MG63 (cell line): ENCODE results near the gene ATP6V1G2. TPM values are rescaled to one million over a fixed set of nuclear protein-coding genes. Genes with fewer than 3 reads are reported as not detected.
"Not testable (repeated sequence)": the region's sequence is repeated elsewhere in the genome, so short reads cannot be mapped to it uniquely, and the experiment has no call there.

Source experiments
- DNase-seq: peaks from one replicate; pipeline ENCODE4 v3.0.0-alpha.2; 2020
- H3K27me3 ChIP-seq: fragments of 250-450 bp; sonication (Bioruptor Pico); 2 replicates; pipeline ENCODE4 v1.5.1; 2020; ENCODE audit warnings: mild to moderate bottlenecking, moderate library complexity
- H3K36me3 ChIP-seq: fragments of 250-450 bp; sonication (Bioruptor Pico); 2 replicates; pipeline ENCODE4 v1.5.1; 2020; ENCODE audit warnings: mild to moderate bottlenecking, moderate library complexity
- H3K4me3 ChIP-seq: fragments of 250-450 bp; sonication (Bioruptor Pico); 2 replicates; pipeline ENCODE4 v1.5.1; 2020; ENCODE audit warnings: mild to moderate bottlenecking, moderate library complexity
- H3K9me3 ChIP-seq: fragments of 250-450 bp; sonication (Bioruptor Pico); 2 replicates; pipeline ENCODE4 v1.5.1; 2020; ENCODE audit warnings: mild to moderate bottlenecking, moderate library complexity
- total RNA-seq: library from RNA; depleted of rRNA; stranded (reverse); fragments of >200 nt; shearing (Covaris generic); gene quantifications from 2 replicates; pipeline ENCODE4 v1.2.3, GENCODE V29; 2014; ENCODE audit warnings: low replicate concordance

The ATP6V1G2 gene
- total RNA-seq, 1 experiment from 2014 or later: 2.1 TPM

DNA sequence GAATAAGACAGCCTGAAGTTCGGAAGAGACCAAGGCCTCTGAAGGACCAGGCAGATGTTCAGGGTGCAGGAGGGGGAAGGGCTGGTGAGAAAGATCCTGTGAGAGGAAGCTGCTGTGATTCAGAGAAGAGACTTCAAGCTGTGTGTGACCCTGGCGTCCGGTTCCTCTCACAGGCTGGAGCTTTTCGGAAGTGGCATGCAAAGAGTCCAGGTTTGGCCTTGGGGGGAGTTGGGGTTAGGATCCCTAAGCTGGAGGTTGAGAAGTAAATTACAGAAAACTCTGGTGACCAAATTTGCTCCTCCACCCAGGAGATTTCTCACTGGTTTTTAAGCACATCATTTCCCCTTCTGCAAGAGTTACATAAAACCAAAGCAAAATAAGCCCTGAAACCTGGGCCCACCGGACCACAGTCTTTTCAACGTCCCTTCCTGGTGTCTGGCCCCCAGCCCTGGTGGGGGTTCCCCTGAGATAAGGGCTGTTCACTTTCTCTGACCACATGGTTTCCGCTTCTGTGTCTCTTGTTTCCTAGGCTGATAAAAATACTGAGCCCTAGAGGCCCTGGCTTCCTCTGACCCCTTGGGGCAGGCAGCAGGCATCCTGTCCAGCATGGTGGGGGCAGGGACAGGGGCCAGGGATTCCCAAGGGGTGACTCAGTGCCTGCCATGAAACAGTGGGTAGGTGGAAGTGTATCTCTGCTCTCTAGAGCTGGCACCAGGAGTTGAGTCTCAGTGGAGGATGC, 13.7 kb upstream of the ATP6V1G2 start:
- peak; percentile 85 for DNase-seq
- Histone ChIP-seq H3K4me3 (no peak overlapping the region), H3K27me3 (no peaks in the 10 kb centered on the region), H3K9me3 (no peaks in the 10 kb centered on the region), H3K36me3 (peaks cover 7% of the 10 kb centered on the region)

DNA sequence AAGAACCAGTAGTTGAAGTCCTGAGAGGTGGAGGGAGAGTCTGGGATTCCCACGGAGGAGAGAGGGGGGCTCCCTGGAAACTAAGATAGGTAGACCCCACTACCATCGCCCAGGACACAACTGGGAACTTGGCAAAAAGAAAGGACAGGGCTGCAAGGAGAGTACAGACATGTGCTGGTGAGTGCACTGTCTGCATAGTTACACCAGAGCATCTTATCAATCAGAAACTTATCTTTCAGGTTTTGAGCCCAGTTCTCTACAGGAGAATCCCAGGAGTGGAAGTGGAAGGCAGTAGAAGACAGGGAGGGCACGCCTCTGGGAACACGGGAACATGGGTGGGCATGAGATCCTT, 13.2 kb upstream of the ATP6V1G2 start:
- Histone ChIP-seq H3K4me3 (no peak overlapping the region), H3K36me3 (peaks cover 7% of the 10 kb centered on the region), H3K9me3 (no peaks in the 10 kb centered on the region), H3K27me3 (no peaks in the 10 kb centered on the region)
- no peak for DNase-seq

GRCh38 chr6:31558631-31559500, 12.5 kb upstream of the ATP6V1G2 start:
- Histone ChIP-seq H3K9me3 (no peaks in the 10 kb centered on the region), H3K4me3 (no peak overlapping the region), H3K27me3 (no peaks in the 10 kb centered on the region), H3K36me3 (peaks cover 7% of the 10 kb centered on the region)
- DNase-seq: no peak

- DNase-seq: no peak
- Histone ChIP-seq H3K27me3 (no peaks in the 10 kb centered on the region), H3K36me3 (peaks cover 7% of the 10 kb centered on the region), H3K9me3 (no peaks in the 10 kb centered on the region), H3K4me3 (no peak overlapping the region)
These were observed 11.9 kb upstream of the ATP6V1G2 start for GRCh38 chr6:31558318-31558625.

DNA sequence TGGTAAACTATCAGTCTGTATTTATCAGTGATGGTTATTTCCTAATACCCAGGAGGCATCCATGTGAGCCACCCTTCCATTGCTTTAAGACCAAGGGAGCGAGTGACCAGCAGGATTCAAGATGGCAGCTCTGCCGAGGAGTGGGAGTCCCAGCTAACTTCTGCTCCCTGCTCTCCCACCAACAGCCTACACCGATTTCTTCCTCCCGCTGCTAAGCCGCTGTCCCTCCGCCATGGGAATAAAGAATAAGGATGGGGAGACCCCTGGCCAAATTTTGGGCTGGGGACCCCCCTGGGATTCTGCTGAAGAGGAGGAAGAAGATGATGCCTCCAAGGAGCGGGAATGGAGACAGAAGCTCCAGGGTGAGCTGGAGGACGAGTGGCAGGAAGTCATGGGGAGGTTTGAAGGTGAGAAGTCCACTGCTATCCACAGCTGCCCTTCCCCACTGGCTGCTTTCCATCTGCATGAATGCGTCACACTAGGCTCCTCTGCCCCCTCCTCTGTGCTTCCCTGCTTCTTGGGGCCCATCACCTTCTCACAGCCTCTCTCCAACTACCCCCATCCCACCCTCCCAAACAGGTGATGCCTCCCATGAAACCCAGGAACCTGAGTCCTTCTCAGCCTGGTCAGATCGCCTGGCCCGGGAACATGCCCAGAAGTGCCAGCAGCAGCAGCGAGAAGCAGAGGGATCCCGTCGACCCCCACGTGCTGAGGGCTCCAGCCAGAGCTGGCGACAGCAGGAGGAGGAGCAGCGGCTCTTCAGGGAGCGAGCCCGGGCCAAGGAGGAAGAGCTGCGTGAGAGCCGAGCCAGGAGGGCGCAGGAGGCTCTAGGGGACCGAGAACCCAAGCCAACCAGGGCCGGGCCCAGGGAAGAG, 11.3 kb upstream of the ATP6V1G2 start:
- Histone ChIP-seq H3K27me3 (no peaks in the 10 kb centered on the region), H3K4me3 (no peak overlapping the region), H3K36me3 (peaks cover 7% of the 10 kb centered on the region), H3K9me3 (no peaks in the 10 kb centered on the region)
- DNase-seq: no peak

- Histone ChIP-seq H3K36me3 (peaks cover 7% of the 10 kb centered on the region), H3K4me3 (no peak overlapping the region), H3K9me3 (no peaks in the 10 kb centered on the region), H3K27me3 (no peaks in the 10 kb centered on the region)
- no peak for DNase-seq
These were observed 9.9 kb upstream of the ATP6V1G2 start for GRCh38 chr6:31556307-31556706.

DNA sequence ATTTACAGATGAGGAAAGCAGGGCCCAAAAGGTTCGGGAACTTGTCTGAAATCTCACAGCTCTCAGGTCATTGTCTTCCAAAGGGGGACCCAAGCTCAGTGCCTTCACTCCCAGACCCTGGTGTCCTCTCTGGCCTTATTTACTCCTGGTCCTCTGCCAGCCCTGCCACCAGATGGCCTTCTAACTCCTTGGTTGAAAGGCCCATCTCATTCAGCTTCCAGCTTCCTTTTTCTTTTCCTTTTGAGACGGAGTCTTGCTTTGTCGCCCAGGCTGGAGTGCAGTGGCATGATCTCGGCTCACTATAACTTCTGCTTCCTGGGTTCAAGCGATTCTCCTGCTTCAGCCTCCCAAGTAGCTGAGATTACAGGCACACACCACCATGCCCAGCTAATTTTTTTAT, 5.0 kb upstream of the ATP6V1G2 start:
- DNase-seq, H3K27me3 ChIP-seq, H3K4me3 ChIP-seq, H3K36me3 ChIP-seq, H3K9me3 ChIP-seq: not testable (repeated sequence)

DNA sequence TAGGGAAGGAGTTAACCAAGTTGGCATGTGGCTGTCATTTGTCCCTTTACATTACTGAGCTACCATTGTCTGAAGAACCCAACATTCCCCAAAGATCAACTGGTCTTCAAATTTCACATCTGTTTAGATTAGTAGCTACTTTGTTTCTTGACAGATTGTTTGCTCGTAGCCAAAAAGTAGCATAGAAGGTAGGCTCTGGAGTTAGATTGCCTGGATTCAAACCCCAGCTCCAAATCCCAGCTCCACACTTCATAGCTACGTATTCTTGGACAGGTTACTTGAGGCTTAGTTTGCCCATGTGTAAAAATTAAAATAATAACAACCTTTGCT, 2.1 kb upstream of the ATP6V1G2 start:
- Histone ChIP-seq H3K36me3 (peaks cover 8% of the 10 kb centered on the region; the same call in 1 of the 2 replicates), H3K4me3 (peak overlapping the region; percentile 61), H3K9me3 (no peaks in the 10 kb centered on the region), H3K27me3 (no peaks in the 10 kb centered on the region)
- no peak for DNase-seq

GRCh38 chr6:31547727-31548543, 1.5 kb upstream of the ATP6V1G2 start:
- H3K9me3 ChIP-seq: no peaks in the 10 kb centered on the region
- no peaks in the 10 kb centered on the region for H3K27me3 ChIP-seq
- H3K36me3 ChIP-seq: peaks cover 8% of the 10 kb centered on the region; the same call in 1 of the 2 replicates
- peak overlapping the region; percentile 61 for H3K4me3 ChIP-seq
- no peak for DNase-seq

DNA sequence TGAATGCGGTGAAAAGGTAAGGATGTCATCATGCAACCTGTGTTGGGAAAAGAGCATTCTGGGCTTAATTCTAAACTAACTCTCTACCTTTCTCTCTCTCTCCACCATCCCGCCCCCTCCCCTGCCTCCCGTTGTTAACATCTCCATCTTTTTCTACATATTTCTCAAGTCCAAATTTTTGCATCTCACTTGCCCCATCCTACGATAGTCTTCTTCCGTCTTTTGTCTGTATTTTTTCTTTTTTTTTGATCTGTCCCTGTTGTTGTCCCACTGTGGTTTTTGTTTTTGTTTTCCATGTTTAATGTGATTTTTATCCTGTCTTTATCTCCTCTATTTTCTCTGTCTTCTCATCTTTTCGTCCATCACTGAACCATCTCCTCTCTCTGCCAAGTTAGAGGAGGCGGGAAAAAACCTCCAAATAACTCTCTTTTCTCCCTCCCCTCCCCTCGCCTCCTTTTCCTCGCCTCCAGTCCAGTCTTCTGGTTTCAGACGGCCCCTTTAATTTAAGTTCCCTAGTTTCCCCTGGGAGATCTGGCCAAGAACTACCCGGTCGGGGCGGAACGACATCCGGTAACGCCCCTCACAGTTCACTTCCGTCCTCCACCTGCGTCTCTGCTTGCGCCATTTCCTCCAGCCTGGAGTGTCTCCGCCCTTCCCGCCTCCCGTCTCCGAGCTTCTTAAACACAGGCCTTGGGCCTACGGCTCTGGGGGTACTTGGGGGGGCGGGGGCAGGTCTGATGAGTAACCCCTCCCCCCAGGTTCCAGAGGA, 734 bp upstream of the ATP6V1G2 start, which contains the start of gene NFKBIL1:
Gene NFKBIL1 (plus strand): TSS at position 651 of the 769 bp plus-strand sequence. CDS start 87 bp downstream, at position 738.
- Histone ChIP-seq H3K36me3 (peaks cover 8% of the 10 kb centered on the region; the same call in 1 of the 2 replicates), H3K9me3 (no peaks in the 10 kb centered on the region), H3K27me3 (no peaks in the 10 kb centered on the region), H3K4me3 (peak within 1 kb of the TSS; percentile 61)
- peak; percentile 94 for DNase-seq

DNA sequence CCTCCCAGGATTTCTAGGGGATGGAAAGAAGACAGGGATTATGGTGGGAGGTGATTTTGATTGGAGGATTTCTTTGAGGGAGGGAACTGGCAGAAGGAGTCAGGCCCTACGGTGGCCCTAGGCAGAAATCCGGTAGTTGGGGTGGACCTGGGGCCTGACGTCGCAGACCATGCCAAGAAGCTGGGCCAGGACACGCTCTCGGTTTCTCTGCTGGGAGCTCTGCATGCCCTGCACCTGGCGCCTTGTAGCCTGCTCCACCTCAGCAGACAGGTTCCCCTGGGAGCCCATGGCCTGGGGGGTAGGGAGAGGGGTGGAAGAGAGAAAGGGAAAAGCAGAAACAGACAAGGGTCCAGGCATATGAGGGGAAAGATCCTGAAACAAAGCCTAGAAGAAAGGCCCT, 1.1 kb downstream of the ATP6V1G2 start:
- H3K4me3 ChIP-seq: no peak overlapping the region
- no peak for DNase-seq
- H3K36me3 ChIP-seq: peaks cover 15% of the 10 kb centered on the region
- H3K27me3 ChIP-seq: no peaks in the 10 kb centered on the region
- no peaks in the 10 kb centered on the region for H3K9me3 ChIP-seq

DNA sequence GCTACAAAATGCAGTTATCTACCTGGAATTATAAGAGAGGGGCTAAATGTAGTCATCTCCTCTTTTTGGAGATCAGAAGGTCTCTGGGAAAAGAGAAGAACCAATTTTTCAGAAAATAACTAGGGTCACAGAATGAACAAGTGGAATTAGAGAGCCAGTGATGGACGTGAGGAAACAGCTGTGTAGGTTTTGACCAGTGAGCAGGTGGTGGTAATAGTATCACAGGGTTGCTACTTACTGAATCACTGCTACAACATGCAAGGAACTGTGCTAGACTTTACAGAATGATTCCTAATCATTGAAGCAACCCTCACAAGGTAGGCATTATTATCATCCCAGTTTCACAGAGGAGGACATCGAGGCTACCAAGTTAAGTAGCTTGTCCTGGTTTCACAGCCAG, 1.7 kb downstream of the ATP6V1G2 start:
- no peaks in the 10 kb centered on the region for H3K27me3 ChIP-seq
- no peak for DNase-seq
- H3K9me3 ChIP-seq: no peaks in the 10 kb centered on the region
- peaks cover 21% of the 10 kb centered on the region for H3K36me3 ChIP-seq
- H3K4me3 ChIP-seq: no peak overlapping the region

GRCh38 chr6:31543639-31544038, 2.8 kb downstream of the ATP6V1G2 start:
- Histone ChIP-seq H3K27me3 (no peaks in the 10 kb centered on the region), H3K9me3 (no peaks in the 10 kb centered on the region), H3K36me3 (peaks cover 28% of the 10 kb centered on the region), H3K4me3 (no peak overlapping the region)
- no peak for DNase-seq

DNA sequence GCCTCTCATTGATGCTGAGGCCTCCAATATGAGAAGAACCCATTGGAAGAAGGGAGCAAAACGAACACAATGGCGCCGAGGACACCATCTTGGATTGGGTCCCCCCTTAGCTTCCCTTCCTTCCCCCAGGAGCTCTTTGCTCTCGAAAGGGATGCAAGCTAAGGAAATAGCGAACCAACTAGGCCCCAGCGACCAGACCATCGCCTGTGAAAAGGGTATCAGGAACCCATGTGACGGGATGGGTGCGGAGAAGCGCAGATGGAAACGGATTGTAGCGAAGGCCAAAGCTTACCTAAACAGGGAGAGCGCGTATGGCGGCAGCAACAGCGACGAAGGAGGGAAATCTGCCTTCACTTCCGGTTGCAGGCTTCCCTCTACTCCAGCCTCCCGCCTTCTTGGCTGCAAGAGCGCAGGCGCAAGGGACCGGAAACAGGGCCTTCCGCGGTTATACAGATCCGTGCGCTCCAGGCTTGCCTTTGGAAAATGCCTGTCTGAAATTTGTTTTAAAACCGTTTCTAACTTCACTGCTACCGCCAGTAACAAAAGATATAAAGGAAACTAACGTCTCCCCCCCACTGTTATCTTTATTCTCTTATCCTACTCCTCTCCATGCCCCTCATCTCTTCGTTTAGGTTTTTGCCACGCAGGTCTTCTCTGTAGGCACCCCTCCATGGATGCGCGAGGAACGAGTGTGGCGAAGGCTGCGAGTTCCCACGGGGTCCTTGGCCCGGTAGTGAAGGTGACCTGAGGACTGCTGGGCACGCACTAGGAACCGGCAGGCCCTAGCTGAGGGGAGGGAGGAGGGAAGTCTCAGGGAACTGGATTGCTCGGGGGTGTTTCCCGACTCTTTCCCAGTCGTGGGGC, 4.5 kb downstream of the ATP6V1G2 start, which contains the start of gene DDX39B:
Gene DDX39B (minus strand): TSS at position 346 of the 864 bp plus-strand sequence. CDS start 1,471 bp downstream, outside the sequence.
- Histone ChIP-seq H3K27me3 (no peaks in the 10 kb centered on the region), H3K9me3 (no peaks in the 10 kb centered on the region), H3K4me3 (peak within 1 kb of the TSS; percentile 89), H3K36me3 (peaks cover 44% of the 10 kb centered on the region)
- peak; percentile 92 for DNase-seq
